ENCODE data around the gene ADGRV1.

GRCh38 chr5:91006713-91007112, 448.1 kb downstream of the ADGRV1 start:
- TF ChIP-seq GATA2 (IDR thresholded peaks at IDR 0.05; ENCODE audit: low read depth, low read length) (no peak), GATA3 (IDR thresholded peaks at IDR 0.05; ENCODE audit: low read depth, low read length) (no peak)
